ENCODE measurements around the gene BLOC1S3. TPM values are rescaled to one million over a fixed set of nuclear protein-coding genes. Genes with fewer than 3 reads are reported as not detected.

The BLOC1S3 gene
- total RNA-seq, 1 donor, result 7.7 TPM

- TF ChIP-seq CTCF (IDR thresholded peaks at IDR 0.05; ENCODE audit: insufficient read depth, low read length), result no peak
- no peak overlapping the region for H3K4me3 ChIP-seq (ENCODE audit: low read depth, low read length)
- DNase-seq (ENCODE audit: low read depth), result no peak
Measured at GRCh38 chr19:45158503-45159209, 19.9 kb upstream of the BLOC1S3 start.

GRCh38 chr19:45159210-45159970 is 19.2 kb upstream of the BLOC1S3 start:
- DNase-seq (ENCODE audit: low read depth), result no peak
- no peak overlapping the region for H3K4me3 ChIP-seq (ENCODE audit: low read depth, low read length)
- no peak for TF ChIP-seq CTCF (IDR thresholded peaks at IDR 0.05; ENCODE audit: insufficient read depth, low read length)

GRCh38 chr19:45159971-45160324 is 18.6 kb upstream of the BLOC1S3 start:
- no peak for TF ChIP-seq CTCF (IDR thresholded peaks at IDR 0.05; ENCODE audit: insufficient read depth, low read length)
- H3K4me3 ChIP-seq (ENCODE audit: low read depth, low read length), result no peak overlapping the region
- no peak for DNase-seq (ENCODE audit: low read depth)

GRCh38 chr19:45160870-45161737 is 17.5 kb upstream of the BLOC1S3 start, which contains the start of gene NKPD1:
Gene NKPD1 (minus strand): TSS chr19:45160982. CDS start chr19:45160150, 832 bp downstream.
- DNase-seq (ENCODE audit: low read depth), result no peak
- H3K4me3 ChIP-seq (ENCODE audit: low read depth, low read length), result no peak within 1 kb of the TSS
- TF ChIP-seq CTCF (IDR thresholded peaks at IDR 0.05; ENCODE audit: insufficient read depth, low read length), result no peak

GRCh38 chr19:45161738-45162607 is 16.6 kb upstream of the BLOC1S3 start:
- DNase-seq (ENCODE audit: low read depth), result peak; percentile 26
- peak; percentile 73 for TF ChIP-seq CTCF (IDR thresholded peaks at IDR 0.05; ENCODE audit: insufficient read depth, low read length)
- no peak overlapping the region for H3K4me3 ChIP-seq (ENCODE audit: low read depth, low read length)

All from fibroblast of the aortic adventitia (primary cell).